ENCODE results near the gene CELA1. TPM values are rescaled to one million over a fixed set of nuclear protein-coding genes. Genes with fewer than 3 reads are reported as not detected.

Gene CELA1
- total RNA-seq, 1 donor from 2014 or later, result not detected

GRCh38 chr12:51368640-51369517 is 22.4 kb upstream of the CELA1 start:
- no peaks in the 10 kb centered on the region for H3K27me3 Mint-ChIP-seq (ENCODE audit: low read depth)
- no peaks in the 10 kb centered on the region for H3K36me3 Mint-ChIP-seq (ENCODE audit: low read depth)
- H3K9me3 Mint-ChIP-seq, result no peaks in the 10 kb centered on the region
- H3K27ac Mint-ChIP-seq (ENCODE audit: unreplicated experiment), result no peak overlapping the region
- no peak overlapping the region for H3K4me3 Mint-ChIP-seq
- H3K4me1 Mint-ChIP-seq, result peaks cover 15% of the 10 kb centered on the region
- DNase-seq (ENCODE audit: low read depth, low spot score), result no peak
- no peak for TF ChIP-seq CTCF (conservative IDR thresholded peaks at IDR 0.05)

- no peak for TF ChIP-seq CTCF (conservative IDR thresholded peaks at IDR 0.05)
- no peaks in the 10 kb centered on the region for H3K9me3 Mint-ChIP-seq
- no peak overlapping the region for H3K27ac Mint-ChIP-seq (ENCODE audit: unreplicated experiment)
- no peaks in the 10 kb centered on the region for H3K27me3 Mint-ChIP-seq (ENCODE audit: low read depth)
- no peak for DNase-seq (ENCODE audit: low read depth, low spot score)
- H3K4me3 Mint-ChIP-seq, result no peak overlapping the region
- no peaks in the 10 kb centered on the region for H3K36me3 Mint-ChIP-seq (ENCODE audit: low read depth)
- peaks cover 27% of the 10 kb centered on the region for H3K4me1 Mint-ChIP-seq
These were observed 18.8 kb upstream of the CELA1 start for GRCh38 chr12:51365276-51365675.

- no peak overlapping the region for H3K4me3 Mint-ChIP-seq
- no peak overlapping the region for H3K27ac Mint-ChIP-seq (ENCODE audit: unreplicated experiment)
- H3K36me3 Mint-ChIP-seq (ENCODE audit: low read depth), result no peaks in the 10 kb centered on the region
These were observed 17.5 kb upstream of the CELA1 start for GRCh38 chr12:51364001-51364400.

GRCh38 chr12:51362747-51363342 is 16.4 kb upstream of the CELA1 start:
- H3K9me3 Mint-ChIP-seq, result no peaks in the 10 kb centered on the region
- DNase-seq (ENCODE audit: low read depth, low spot score), result no peak
- H3K4me3 Mint-ChIP-seq, result no peak overlapping the region
- H3K27me3 Mint-ChIP-seq (ENCODE audit: low read depth), result no peaks in the 10 kb centered on the region
- H3K36me3 Mint-ChIP-seq (ENCODE audit: low read depth), result no peaks in the 10 kb centered on the region
- peaks cover 22% of the 10 kb centered on the region for H3K4me1 Mint-ChIP-seq
- TF ChIP-seq CTCF (conservative IDR thresholded peaks at IDR 0.05), result no peak
- no peak overlapping the region for H3K27ac Mint-ChIP-seq (ENCODE audit: unreplicated experiment)

More at GRCh38 chr12:51364001-51364400, 17.5 kb upstream of the CELA1 start:
- Mint-ChIP-seq H3K27me3 (ENCODE audit: low read depth) (no peaks in the 10 kb centered on the region), H3K9me3 (no peaks in the 10 kb centered on the region), H3K4me1 (peaks cover 22% of the 10 kb centered on the region)
- DNase-seq (ENCODE audit: low read depth, low spot score), result no peak
- TF ChIP-seq CTCF (conservative IDR thresholded peaks at IDR 0.05), result no peak

- no peak for TF ChIP-seq CTCF (conservative IDR thresholded peaks at IDR 0.05)
- no peak for DNase-seq (ENCODE audit: low read depth, low spot score)
- peak overlapping the region; percentile 81 for H3K27ac Mint-ChIP-seq (ENCODE audit: unreplicated experiment)
- H3K36me3 Mint-ChIP-seq (ENCODE audit: low read depth), result no peaks in the 10 kb centered on the region
- H3K27me3 Mint-ChIP-seq (ENCODE audit: low read depth), result no peaks in the 10 kb centered on the region
- H3K4me3 Mint-ChIP-seq, result no peak overlapping the region
- H3K9me3 Mint-ChIP-seq, result no peaks in the 10 kb centered on the region
- H3K4me1 Mint-ChIP-seq, result peaks cover 22% of the 10 kb centered on the region
These were observed 15.8 kb upstream of the CELA1 start for GRCh38 chr12:51362307-51362706.

Measured in neural crest cell (in vitro differentiated cells).